SK-N-SH (cell line): Measurements from ENCODE around the gene SIGMAR1. TPM values are rescaled to one million over a fixed set of nuclear protein-coding genes. Genes with fewer than 3 reads are reported as not detected.

Experiments used
- CTCF ChIA-PET: fragments of 300-600, 350-600 bp; formaldehyde crosslinking; extraction: SDS; loops from one replicate; lab custom pipeline; 2021; lab: Yijun Ruan, JAX
- POLR2A ChIA-PET: fragments of 350-600 bp; sonication (Branson Sonifier 250); formaldehyde crosslinking; extraction: SDS; loops from one replicate; lab custom pipeline; 2020; ENCODE audit warnings: antibody characterized with exemption, inconsistent platforms; lab: Yijun Ruan, JAX
- DNase-seq: peaks from one replicate; pipeline ENCODE4 v3.0.0; 2012
- H2AFZ ChIP-seq: fragments of 200-600 bp; sonication (generic); 2 replicates; pipeline ENCODE4 v1.8.1; 2016; ENCODE audit warnings: antibody characterized with exemption, mild to moderate bottlenecking, low read depth
- H3F3A ChIP-seq: fragments of 200-600 bp; sonication (generic); replicated peaks from 2 replicates; pipeline ENCODE3; 2016; ENCODE audit warnings: antibody characterized with exemption, mild to moderate bottlenecking; ENCODE audit not compliant: insufficient read depth
- H3K27ac ChIP-seq, 2 experiments: fragments of 200-500 bp in 1 of 2; fragments of 200-600 bp in 1 of 2; sonication (Bioruptor generic) in 1 of 2; sonication (generic), shearing (Covaris generic) in 1 of 2; 2 replicates each; pipeline versions ENCODE4 v1.5.1 to v1.6.1; 2014 to 2016; ENCODE audit warnings: low read depth in 2 of 2, inconsistent platforms in 1 of 2, low read length in 1 of 2, mild to moderate bottlenecking in 1 of 2, mixed read lengths in 1 of 2
- H3K27me3 ChIP-seq: fragments of 200-600 bp; sonication (generic), shearing (Covaris generic); 2 replicates; pipeline ENCODE4 v1.6.1; 2016; ENCODE audit warnings: mixed run types; ENCODE audit not compliant: insufficient read depth
- H3K36me3 ChIP-seq, 2 experiments: fragments of 200-500 bp in 1 of 2; fragments of 200-600 bp in 1 of 2; sonication (Bioruptor generic) in 1 of 2; sonication (generic) in 1 of 2; replicated peaks in 1 of 2; 2 replicates each; pipeline versions ENCODE3 to v1.5.1; 2014 to 2016; ENCODE audit warnings: low read length in 1 of 2, mild to moderate bottlenecking in 1 of 2; ENCODE audit not compliant: insufficient read depth in 2 of 2, control insufficient read depth in 1 of 2
- H3K4me1 ChIP-seq, 2 experiments: fragments of 200-500 bp in 1 of 2; fragments of 200-600 bp in 1 of 2; sonication (Bioruptor generic) in 1 of 2; sonication (generic), shearing (Covaris generic) in 1 of 2; 2 replicates each; pipeline versions ENCODE4 v1.5.1 to v1.6.1; 2014 to 2016; ENCODE audit warnings: low read depth in 1 of 2, low read length in 1 of 2, mixed run types in 1 of 2; ENCODE audit not compliant: insufficient read depth in 2 of 2, control insufficient read depth in 1 of 2
- H3K4me2 ChIP-seq: fragments of 200-600 bp; sonication (generic), shearing (Covaris generic); 2 replicates; pipeline ENCODE4 v1.6.1; 2017; ENCODE audit warnings: mixed run types
- H3K4me3 ChIP-seq, 2 experiments: fragments of 200-500 bp in 1 of 2; fragments of 200-600 bp in 1 of 2; sonication (Bioruptor generic) in 1 of 2; sonication (generic), shearing (Covaris generic) in 1 of 2; 2 replicates each; pipeline versions ENCODE4 v1.5.1 to v1.8.1; 2014 to 2016; ENCODE audit warnings: low read depth in 2 of 2, inconsistent platforms in 1 of 2, low read length in 1 of 2, mild to moderate bottlenecking in 1 of 2, mixed read lengths in 1 of 2, moderate library complexity in 1 of 2
- H3K79me2 ChIP-seq: fragments of 200-600 bp; sonication (generic); 2 replicates; pipeline ENCODE4 v1.8.1; 2017; ENCODE audit warnings: mild to moderate bottlenecking; ENCODE audit not compliant: insufficient read depth
- H3K9ac ChIP-seq: fragments of 200-600 bp; sonication (generic); 2 replicates; pipeline ENCODE4 v1.6.1; 2017; ENCODE audit warnings: mixed run types
- H3K9me2 ChIP-seq: fragments of 200-600 bp; sonication (generic); 2 replicates; pipeline ENCODE4 v1.6.1; 2017; ENCODE audit warnings: mixed run types
- H3K9me3 ChIP-seq: fragments of 200-600 bp; sonication (generic); 2 replicates; pipeline ENCODE4 v1.6.1; 2017; ENCODE audit warnings: mixed run types, mild to moderate bottlenecking, moderate library complexity
- H4K20me1 ChIP-seq: fragments of 200-600 bp; sonication (generic); 2 replicates; pipeline ENCODE4 v1.6.1; 2017; ENCODE audit warnings: mild to moderate bottlenecking, mixed run types; ENCODE audit not compliant: insufficient read depth
- CTCF ChIP-seq: fragments of 200-600 bp; sonication (generic); IDR thresholded peaks from 2 replicates; pipeline ENCODE4 v1.6.1; 2017; ENCODE audit warnings: antibody characterized with exemption, mild to moderate bottlenecking, moderate library complexity
- FOSL2 ChIP-seq: IDR thresholded peaks from 2 replicates; pipeline ENCODE4 v1.4.0; 2012; ENCODE audit warnings: low read depth, mild to moderate bottlenecking, moderate library complexity, borderline replicate concordance
- JUND ChIP-seq: IDR thresholded peaks from 2 replicates; pipeline ENCODE4 v1.4.0; 2012
- MEF2A ChIP-seq: IDR thresholded peaks from 2 replicates; pipeline ENCODE4 v1.4.0; 2012; ENCODE audit warnings: low read depth, borderline replicate concordance
- RAD21 ChIP-seq: IDR thresholded peaks from 2 replicates; pipeline ENCODE4 v1.6.1; 2012; ENCODE audit warnings: mild to moderate bottlenecking, low read length
- RCOR1 ChIP-seq: fragments of 150-350 bp; IDR thresholded peaks from 2 replicates; pipeline ENCODE4 v1.6.1; 2017; ENCODE audit warnings: antibody characterized with exemption, low read length
- SMC3 ChIP-seq: IDR thresholded peaks from 2 replicates; pipeline ENCODE4 v1.6.1; 2012; ENCODE audit warnings: low read depth, low read length, improper control_type of control experiment
- TAF1 ChIP-seq: IDR thresholded peaks from 2 replicates; pipeline ENCODE4 v1.6.1; 2012; ENCODE audit warnings: low read depth, mild to moderate bottlenecking, low read length, moderate library complexity, borderline replicate concordance
- WGBS: methylation state at CpG from one replicate; pipeline ENCODE4 v1.1.6; 2017; ENCODE audit warnings: low lambda C conversion rate; 5-methylcytosine and 5-hydroxymethylcytosine counted together
- polyA plus RNA-seq, 3 experiments: library from polyadenylated mRNA; depleted of rRNA; stranded (reverse); fragments of >200 nt; gene quantifications; 2 replicates each; pipeline ENCODE4 v1.2.3, GENCODE V29; 2012

The SIGMAR1 gene
- polyA plus RNA-seq, 1 of the 3 experiments (the other 2 are of a cell fraction), result 79.0 TPM

- H3F3A ChIP-seq, result no peaks in the 10 kb centered on the region
- H3K79me2 ChIP-seq, result peaks cover 10% of the 10 kb centered on the region; the same call in 1 of the 2 replicates
- no peak overlapping the region for H3K4me2 ChIP-seq
- DNase-seq, result no peak
- no peaks in the 10 kb centered on the region for H3K9me2 ChIP-seq
- peaks cover 0 to 12% of the 10 kb centered on the region in 2 experiments; a peak in 1 of 4 replicates for H3K4me1 ChIP-seq
- H3K4me3 ChIP-seq, result no peak overlapping the region
- no peaks in the 10 kb centered on the region for H3K27me3 ChIP-seq
- ChIA-PET POLR2A (no interaction called here), CTCF (interaction anchor here (1.3 to 7.9 kb wide), 8 partner anchors 14 to 203 kb away, joined by 3 to 112 read pairs (median 36); partner anchors contain the start of gene SIGMAR1)
- WGBS, result 92% methylated on average over 3 of the region's 3 CpGs
- TF ChIP-seq TAF1, result no peak
- H3K9ac ChIP-seq, result no peak overlapping the region
- no peaks in the 10 kb centered on the region for H3K36me3 ChIP-seq
- H2AFZ ChIP-seq, result no peak overlapping the region
- H3K9me3 ChIP-seq, result no peaks in the 10 kb centered on the region
- no peak overlapping the region for H3K27ac ChIP-seq
- H4K20me1 ChIP-seq, result no peaks in the 10 kb centered on the region
Observed at GRCh38 chr9:34606905-34607304, 30.7 kb downstream of the SIGMAR1 start.

- Histone ChIP-seq H3K4me1 (peaks cover 0 to 7% of the 10 kb centered on the region in 2 experiments; a peak in 1 of 4 replicates), H3F3A (no peaks in the 10 kb centered on the region), H3K79me2 (peaks cover 5% of the 10 kb centered on the region; the same call in 1 of the 2 replicates), H4K20me1 (no peaks in the 10 kb centered on the region), H3K27ac (no peak overlapping the region), H3K9me3 (no peaks in the 10 kb centered on the region), H3K27me3 (no peaks in the 10 kb centered on the region), H3K9me2 (no peaks in the 10 kb centered on the region), H3K36me3 (no peaks in the 10 kb centered on the region), H3K4me3 (no peak overlapping the region), H3K9ac (no peak overlapping the region), H3K4me2 (no peak overlapping the region), H2AFZ (no peak overlapping the region)
- POLR2A ChIA-PET, result no interaction called here
- no peak for TF ChIP-seq RCOR1
- no peak for DNase-seq
- CTCF ChIA-PET, result interaction anchor here (0.9 to 7.9 kb wide), 10 partner anchors 13 to 202 kb away, joined by 3 to 112 read pairs (median 7); partner anchors contain the start of gene SIGMAR1
Observed at GRCh38 chr9:34606190-34606589, 31.4 kb downstream of the SIGMAR1 start.

GRCh38 chr9:34603610-34604231, 33.9 kb downstream of the SIGMAR1 start:
- Histone ChIP-seq H3K27ac (no peak overlapping the region), H3K9ac (no peak overlapping the region), H2AFZ (no peak overlapping the region), H3K79me2 (no peaks in the 10 kb centered on the region), H3F3A (no peaks in the 10 kb centered on the region), H3K9me2 (no peaks in the 10 kb centered on the region), H3K9me3 (no peaks in the 10 kb centered on the region), H3K4me1 (peaks cover 0 to 7% of the 10 kb centered on the region in 2 experiments; a peak in 1 of 4 replicates), H3K27me3 (no peaks in the 10 kb centered on the region), H3K4me3 (no peak overlapping the region; a peak in 1 of 4 replicates), H3K36me3 (no peaks in the 10 kb centered on the region), H4K20me1 (no peaks in the 10 kb centered on the region), H3K4me2 (no peak overlapping the region)
- peak; percentile 88 for DNase-seq
- 66% methylated on average over 4 of the region's 4 CpGs for WGBS
- TF ChIP-seq SMC3 (peak; percentile 83), RAD21 (peak; percentile 97), FOSL2 (no peak), JUND (no peak), RCOR1 (0 out of 2 replicates have a peak, but pooled peaks have one; percentile 43), CTCF (peak; percentile 94), MEF2A (no peak)
- CTCF ChIA-PET, result interaction anchor here (0.5 to 7.9 kb wide), 83 partner anchors 8 to 869 kb away, joined by 3 to 112 read pairs (median 5); partner anchors contain the start of genes ARID3C, CNTFR, DCTN3 and GALT
- POLR2A ChIA-PET, result no interaction called here
